HG02973 (cell line): Measurements from ENCODE around the gene PCNP.
A peak's percentile ranks its signal among the peaks of the same experiment; 100 is the strongest.
"Not testable (repeated sequence)": the region's sequence is repeated elsewhere in the genome, so short reads cannot be mapped to it uniquely, and the experiment has no call there.

Source experiments
- ATAC-seq: cut with Tn5 transposase; IDR thresholded peaks from one replicate; pipeline ENCODE4 v1.9.1; 2021; ENCODE audit warnings: moderate library complexity; ENCODE audit not compliant: unreplicated experiment

PCNP gene

DNA sequence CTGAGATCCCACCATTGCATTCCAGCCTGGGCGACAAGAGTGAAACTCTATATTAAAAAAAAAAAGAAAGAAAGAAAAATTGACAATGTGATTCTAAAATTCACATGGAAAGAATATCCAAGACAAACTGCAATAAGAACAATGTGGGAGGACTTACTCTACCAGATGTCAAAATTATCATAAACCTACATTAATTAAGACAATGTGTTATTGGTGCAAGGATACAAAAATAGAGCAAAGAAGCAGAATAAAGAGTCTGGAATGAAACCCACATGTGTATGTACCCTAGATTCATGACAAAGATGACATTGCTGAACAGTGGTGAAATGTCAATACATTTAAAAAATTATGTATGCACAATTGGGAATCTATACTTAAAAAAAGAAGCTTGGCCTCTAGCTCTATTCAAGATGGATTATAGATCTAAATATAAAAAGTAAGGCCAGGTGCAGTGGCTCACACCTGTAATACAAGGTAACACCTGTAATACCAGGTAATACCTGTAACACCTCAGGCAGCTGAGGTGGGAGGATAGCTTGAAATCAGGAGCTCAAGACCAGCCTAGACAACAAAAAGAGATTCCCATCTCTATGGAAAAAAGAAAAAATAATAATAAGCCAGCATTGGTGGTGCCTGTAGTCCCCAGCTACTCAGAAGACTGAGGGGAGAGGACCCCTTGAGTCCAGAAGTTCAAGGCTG, 57.3 kb downstream of the PCNP start:
- ATAC-seq: no peak

DNA sequence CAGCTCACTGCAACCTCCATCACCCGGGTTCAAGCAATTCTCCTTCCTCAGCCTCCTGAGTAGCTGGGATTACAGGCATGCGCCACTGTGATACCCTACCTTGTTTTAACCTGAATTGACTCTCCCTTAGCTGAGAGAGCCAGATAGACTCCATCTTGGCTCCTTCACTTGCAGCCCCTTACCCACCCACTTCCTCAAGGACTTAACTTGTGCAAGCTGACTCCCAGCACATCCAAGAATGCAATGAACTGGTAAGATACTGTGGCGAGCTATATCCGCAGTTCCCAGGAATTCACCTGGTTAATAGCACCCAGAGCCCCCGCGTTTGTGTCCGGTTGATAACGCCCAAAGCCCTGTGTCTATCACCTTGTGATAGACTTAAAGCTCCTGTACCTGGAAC, 58.0 kb downstream of the PCNP start:
- ATAC-seq: not testable (repeated sequence)

DNA sequence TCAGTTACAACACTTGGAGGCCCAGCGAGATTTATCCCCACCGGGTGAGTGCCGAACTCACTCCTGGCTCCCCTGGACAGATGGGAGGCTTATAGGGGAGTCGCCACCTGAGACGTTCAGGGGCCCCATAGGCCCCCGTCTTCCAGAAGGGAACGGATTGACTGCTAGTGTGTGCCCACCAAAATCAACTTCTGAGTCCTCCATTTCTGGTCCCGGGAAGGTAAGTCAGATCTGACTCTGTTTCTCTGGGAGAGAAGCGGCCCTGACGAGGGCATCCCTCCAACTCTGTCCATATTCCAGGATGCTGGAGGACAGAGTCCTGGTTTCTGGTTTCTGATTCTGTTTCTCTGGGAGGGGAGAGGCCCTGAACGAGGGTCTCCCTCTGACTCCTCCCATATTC, 58.6 kb downstream of the PCNP start:
- no peak for ATAC-seq

DNA sequence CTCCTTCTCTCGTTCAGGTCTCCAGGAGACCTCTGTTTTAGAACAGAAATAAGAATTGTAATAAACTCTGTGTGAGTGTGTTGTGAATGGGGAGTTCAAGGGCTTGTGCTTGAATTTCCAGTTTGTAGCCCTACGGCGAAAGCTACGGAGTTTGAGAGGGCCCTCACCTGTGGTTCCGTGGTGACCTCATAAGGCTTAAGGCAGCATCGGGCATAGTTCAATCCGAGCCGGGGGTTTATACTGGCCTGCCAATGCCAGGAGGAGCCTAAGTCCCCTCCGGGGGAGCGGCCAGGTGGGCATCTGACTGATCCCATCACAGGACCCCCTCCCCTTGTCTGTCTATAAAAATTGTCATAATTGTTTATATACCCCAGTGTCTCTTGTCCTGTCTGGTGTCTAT, 59.2 kb downstream of the PCNP start:
- no peak for ATAC-seq

DNA sequence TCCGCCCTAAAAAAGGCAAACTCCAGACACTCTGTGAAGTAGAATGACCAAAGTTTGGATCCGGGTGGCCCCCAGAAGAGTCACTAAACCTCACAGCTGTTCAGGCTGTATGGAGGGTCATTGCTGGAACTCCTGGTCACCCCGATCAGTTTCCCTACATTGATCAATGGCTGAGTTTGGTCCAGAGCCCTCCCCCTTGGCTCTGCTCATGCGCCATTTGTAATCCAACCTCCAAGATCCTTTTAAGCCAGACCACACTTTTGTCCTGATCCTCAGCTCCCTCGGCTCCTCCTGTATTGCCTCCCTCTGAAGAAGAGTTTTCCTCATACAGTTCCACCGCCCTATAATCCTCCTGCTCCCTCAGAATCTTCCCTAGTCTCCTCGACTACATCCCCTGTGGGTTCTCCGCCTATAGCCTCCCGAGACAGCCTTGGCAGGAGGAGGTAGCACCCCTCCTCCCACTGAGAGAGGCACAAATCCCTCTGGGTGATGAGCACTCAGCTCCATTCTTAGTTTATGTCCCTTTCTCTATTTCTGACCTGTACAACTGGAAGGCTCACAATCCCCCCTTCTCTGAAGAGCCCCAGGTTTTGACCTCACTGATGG, 60.7 kb downstream of the PCNP start:
- no peak for ATAC-seq

DNA sequence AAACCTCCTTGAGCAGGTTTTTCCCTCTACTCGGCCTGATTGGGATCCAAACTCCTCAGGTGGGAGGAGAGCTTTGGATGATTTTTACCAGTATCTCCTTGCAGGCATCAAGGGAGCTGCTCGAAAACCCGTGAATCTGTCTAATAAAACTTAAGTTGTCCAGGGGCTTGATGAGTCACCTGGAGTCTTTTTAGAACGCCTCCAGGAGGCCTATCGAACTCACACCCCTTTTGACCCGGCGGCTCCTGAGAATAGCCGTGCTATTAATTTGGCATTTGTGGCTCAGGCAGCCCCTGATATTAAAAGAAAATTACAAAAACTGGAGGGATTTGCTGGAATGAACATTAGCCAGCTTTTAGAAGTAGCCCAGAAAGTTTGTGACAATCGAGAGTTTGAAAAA, 61.4 kb downstream of the PCNP start:
- ATAC-seq: no peak

DNA sequence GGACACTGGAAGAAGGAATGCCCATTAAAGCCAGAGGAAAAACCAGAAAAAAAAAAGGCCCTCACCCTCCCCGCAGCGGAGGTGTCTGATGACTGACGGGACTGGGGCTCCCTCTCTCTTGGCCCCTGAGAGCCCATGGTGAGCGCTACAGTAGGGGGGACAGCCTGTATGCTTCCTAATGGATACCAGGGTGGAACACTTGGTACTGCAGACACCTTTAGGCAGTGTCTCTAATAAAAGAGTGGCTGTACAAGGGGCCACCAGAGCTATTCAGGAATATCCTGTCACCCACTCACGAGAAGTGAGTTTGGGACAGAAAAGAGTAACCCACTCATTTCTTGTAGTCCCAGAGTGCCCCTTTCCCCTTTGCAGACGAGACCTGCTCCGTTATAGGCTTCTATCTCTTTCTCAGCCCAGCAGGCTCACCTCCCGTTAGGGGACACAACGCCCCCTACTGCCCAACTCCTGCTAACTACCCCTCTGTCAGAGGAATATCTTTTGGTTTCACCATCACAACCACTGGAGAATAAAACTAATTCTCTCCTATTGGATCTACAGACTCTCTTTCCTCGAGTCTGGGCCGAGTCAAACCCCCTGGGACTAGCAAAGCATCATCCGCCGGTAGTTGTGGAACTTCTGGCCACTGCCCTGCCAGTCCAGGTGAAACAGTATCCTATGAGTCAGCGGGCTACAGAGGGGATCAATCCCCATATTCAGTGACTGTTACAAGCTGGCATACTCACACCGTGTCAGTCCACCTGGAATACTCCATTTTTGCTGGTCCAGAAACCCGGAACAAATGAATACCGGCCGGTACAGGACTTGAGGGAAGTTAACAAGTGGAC, 62.2 kb downstream of the PCNP start:
- ATAC-seq: peak; percentile 93

DNA sequence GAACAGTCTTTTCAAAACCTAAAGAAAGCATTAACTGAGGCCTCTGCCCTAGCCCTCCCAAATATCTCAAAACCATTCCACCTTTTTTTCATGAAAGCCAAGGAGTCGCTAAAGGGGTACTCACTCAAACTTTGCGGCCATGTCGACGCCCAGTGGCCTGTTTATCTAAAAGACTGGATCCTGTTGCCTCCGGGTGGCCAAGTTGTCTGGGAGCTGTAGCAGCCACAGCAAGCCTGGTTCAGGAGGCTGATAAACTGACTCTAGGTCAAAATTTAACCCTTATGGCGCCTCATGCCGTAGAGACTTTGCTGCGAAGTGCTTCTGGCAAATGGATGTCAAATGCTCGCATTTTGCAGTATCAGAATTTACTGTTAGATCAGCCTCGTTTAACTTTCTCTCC, 63.5 kb downstream of the PCNP start:
- ATAC-seq: no peak

DNA sequence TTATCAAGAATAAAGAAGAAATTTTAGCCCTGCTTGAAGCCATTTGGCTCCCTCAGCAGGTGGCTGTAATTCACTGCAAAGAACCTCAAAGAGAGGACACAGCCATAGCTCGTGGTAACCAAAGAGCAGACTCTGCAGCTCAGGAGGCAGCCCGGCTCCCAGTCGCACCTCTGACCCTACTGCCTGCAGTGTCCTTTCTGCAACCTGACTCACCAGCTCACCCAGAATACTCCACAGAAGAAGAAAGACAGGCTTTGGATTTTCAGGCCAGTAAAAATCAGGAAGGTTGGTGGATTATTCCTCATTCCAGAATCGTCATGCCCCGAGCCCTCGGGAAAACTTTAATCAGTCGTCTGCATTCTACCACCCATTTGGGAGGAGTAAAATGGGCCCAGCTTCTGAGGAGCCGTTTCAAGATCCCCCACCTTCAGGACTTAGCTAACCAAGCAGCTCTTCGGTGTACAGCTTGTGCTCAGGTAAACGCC, 64.3 kb downstream of the PCNP start:
- ATAC-seq: no peak

DNA sequence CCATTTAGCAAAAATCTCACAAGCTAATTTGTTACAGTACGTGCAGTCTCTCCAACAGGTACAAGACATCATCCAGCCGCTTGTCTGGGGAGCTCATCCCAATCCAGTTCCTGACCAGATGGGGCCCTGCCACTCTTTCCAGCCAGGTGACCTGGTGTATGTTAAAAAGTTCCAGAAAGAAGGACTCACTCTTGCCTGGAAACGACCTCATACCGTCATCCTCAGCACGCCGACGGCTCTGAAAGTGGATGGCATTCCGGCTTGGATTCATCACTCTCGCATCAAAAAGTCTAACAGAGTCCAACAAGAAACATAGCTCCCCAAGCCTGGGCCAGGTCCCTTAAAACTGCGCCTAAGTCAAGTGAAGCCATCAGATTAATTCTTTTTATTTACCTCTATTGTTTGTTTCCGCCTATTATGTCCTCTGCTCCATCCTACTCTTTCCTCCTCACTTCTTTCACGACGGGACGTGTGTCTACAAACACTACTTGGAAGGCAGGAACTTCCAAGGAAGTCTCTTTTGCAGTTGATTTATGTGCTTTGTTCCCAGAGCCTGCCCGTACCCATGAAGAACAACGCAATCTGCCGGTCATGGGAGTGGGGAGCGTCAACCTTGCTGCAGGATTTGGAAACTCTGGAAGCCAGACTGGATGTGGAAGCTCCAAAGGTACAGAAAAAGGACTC, 65.4 kb downstream of the PCNP start:
- no peak for ATAC-seq

DNA sequence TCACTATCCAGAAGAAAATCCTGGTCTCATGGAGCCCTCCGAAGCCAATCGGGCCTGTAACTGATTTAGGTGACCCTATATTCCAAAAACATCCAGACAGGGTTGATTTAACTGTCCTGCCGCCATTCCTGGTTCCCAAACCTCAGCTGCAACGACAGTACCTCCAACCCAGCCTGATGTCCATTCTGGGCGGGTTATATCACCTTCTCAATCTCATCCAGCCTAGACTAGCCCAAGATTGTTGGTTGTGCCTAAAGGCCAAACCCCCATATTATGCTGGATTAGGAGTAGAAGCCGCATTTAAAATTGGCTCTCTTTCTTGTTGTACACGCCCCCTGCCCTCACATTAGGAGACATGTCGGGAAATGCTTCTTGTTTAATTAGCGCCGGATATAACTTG, 66.3 kb downstream of the PCNP start:
- ATAC-seq: no peak

DNA sequence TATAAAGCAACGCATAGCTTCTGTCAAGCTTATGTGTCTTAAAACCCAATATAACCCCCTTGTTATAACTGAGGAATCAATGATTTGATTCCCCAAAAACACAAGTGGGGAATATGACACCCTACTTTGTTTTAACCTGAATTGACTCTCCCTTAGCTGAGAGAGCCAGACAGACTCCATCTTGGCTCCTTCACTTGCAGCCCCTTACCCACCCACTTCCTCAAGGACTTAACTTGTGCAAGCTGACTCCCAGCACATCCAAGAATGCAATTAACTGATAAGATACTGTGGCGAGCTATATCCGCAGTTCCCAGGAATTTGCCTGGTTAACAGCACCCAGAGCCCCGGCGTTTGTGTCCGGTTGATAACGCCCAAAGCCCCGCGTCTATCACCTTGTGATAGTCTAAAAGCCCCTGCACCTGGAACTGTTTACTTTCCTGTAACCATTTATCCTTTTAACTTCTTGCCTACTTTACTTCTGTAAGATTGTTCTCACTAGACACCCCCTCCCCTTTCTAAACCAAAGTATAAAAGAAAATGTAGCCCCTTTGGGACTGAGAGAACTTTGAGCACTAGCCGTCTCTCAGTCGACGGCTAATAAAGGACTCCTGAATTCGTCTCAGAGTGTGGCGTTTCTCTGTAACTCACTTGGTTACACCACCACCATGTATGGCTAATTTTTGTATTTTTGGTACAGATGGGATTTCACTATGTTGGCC, 67.6 kb downstream of the PCNP start:
- ATAC-seq: not testable (repeated sequence)

DNA sequence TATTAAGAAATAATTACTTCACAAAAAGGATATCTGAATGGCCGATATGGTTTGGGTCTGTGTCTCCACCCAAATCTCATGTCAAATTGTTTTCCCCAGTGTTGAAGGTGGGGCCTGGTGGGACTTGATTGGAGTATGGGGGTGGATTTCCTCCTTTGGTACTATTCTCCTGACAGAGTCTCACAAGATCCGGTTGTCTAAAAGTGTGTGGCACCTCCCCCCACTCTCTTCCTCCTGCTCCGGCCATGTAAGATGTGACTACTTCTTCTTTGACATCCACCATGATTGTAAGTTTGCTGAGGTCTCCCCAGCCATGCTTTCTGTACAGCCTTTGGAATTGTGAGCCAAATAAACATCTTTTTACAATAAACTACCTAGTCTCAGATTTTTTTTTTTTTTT, 68.5 kb downstream of the PCNP start:
- ATAC-seq: no peak

DNA sequence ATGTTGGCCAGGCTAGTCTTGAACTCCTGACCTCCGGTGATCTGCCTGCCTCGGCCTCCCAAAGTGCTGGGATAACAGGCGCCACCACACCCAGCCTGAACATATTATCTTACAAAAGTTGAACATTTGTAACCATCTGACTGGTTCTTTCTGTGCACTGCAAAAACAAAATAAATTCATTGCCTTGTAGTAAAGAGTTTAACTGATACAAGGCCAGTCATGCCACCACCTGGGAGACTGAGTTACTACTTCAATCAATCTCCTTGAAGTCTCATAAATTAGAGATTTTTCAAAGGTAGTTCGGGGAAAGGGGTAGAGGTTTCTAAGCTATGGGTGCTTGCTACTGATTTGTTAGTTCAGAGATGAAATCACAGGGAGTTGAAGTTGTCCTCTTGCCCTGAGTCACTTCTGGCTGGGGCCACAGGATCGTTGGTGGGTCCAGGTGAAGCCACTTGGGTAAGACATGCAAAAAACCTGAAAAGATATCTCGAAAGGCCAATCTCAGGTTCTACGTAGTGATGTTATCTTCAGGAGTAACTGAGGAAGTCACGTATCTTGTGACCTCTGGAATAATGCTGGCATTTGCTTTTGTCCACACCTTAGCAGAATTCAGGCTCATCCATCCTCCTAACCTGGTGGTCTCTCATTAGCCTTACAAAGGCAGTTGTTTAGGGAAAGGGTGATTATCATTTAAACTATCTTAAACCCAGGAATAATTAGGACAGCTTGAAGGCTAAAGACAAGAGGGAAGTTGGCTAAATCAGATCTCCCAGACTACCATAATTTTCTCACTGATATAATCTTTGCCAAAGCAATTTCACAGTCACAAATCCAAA, 69.2 kb downstream of the PCNP start:
- ATAC-seq: no peak
